Activated T-helper 2 cell treated with anti-CD3 and anti-CD28 coated beads, Interferon-gamma antibody, Interleukin-2, Interleukin-4, amounts not matched to agents 10 μg/mL and 5 μg/mL and 100 μg/mL, durations not matched to agents 14 hours and 24 hours and 36 hours (primary cell): ENCODE results near the gene LHFPL6. TPM values are rescaled to one million over a fixed set of nuclear protein-coding genes. Genes with fewer than 3 reads are reported as not detected.

Source experiments
- DNase-seq: peaks from one replicate; pipeline ENCODE4 v3.0.0; 2021; ENCODE audit warnings: low spot score
- H3K27ac Mint-ChIP-seq: one replicate; pipeline ENCODE4 v1.8.0; 2021; ENCODE audit warnings: mixed read lengths
- H3K27me3 Mint-ChIP-seq: one replicate; pipeline ENCODE4 v1.8.0; 2021; ENCODE audit warnings: low read depth, mixed read lengths
- H3K36me3 Mint-ChIP-seq: one replicate; pipeline ENCODE4 v1.8.0; 2021; ENCODE audit warnings: low read depth, mixed read lengths
- H3K4me1 Mint-ChIP-seq: one replicate; pipeline ENCODE4 v1.8.0; 2021; ENCODE audit warnings: low read depth, mixed read lengths
- H3K4me3 Mint-ChIP-seq: one replicate; pipeline ENCODE4 v1.8.0; 2021; ENCODE audit warnings: low read depth, mild to moderate bottlenecking, moderate library complexity, mixed read lengths
- H3K9me3 Mint-ChIP-seq: one replicate; pipeline ENCODE4 v1.8.0; 2021; ENCODE audit warnings: mixed read lengths
- intact Hi-C: fragments of 100-400 bp; cut with micrococcal nuclease; formaldehyde crosslinking; loops from one replicate; pipeline ENCODE4 v1.15.1; 2023
- total RNA-seq: library from RNA; stranded (reverse); gene quantifications from 2 replicates; pipeline ENCODE4 v1.2.3, GENCODE V29; 2022

The LHFPL6 gene
- total RNA-seq, 1 donor from 2014 or later = 5.8 TPM

- H3K27ac Mint-ChIP-seq = no peak overlapping the region
- peaks cover 4% of the 10 kb centered on the region for H3K27me3 Mint-ChIP-seq
- H3K4me1 Mint-ChIP-seq = no peaks in the 10 kb centered on the region
- H3K9me3 Mint-ChIP-seq = no peaks in the 10 kb centered on the region
- H3K4me3 Mint-ChIP-seq = no peak overlapping the region
- DNase-seq = no peak
- no peaks in the 10 kb centered on the region for H3K36me3 Mint-ChIP-seq
- intact Hi-C loops = no loop called here
Measured at GRCh38 chr13:39407786-39408185, 195.2 kb downstream of the LHFPL6 start.

GRCh38 chr13:39407138-39407537, 195.9 kb downstream of the LHFPL6 start:
- H3K36me3 Mint-ChIP-seq = no peaks in the 10 kb centered on the region
- intact Hi-C loops = no loop called here
- no peaks in the 10 kb centered on the region for H3K4me1 Mint-ChIP-seq
- H3K27me3 Mint-ChIP-seq = peaks cover 4% of the 10 kb centered on the region
- no peak overlapping the region for H3K27ac Mint-ChIP-seq
- H3K9me3 Mint-ChIP-seq = no peaks in the 10 kb centered on the region
- no peak overlapping the region for H3K4me3 Mint-ChIP-seq
- no peak for DNase-seq

- Mint-ChIP-seq H3K4me1 (no peaks in the 10 kb centered on the region), H3K9me3 (no peaks in the 10 kb centered on the region), H3K4me3 (no peak overlapping the region), H3K27me3 (peaks cover 4% of the 10 kb centered on the region), H3K27ac (no peak overlapping the region), H3K36me3 (no peaks in the 10 kb centered on the region)
- no peak for DNase-seq
- intact Hi-C loops = no loop called here
Measured at GRCh38 chr13:39406688-39407087, 196.3 kb downstream of the LHFPL6 start.

GRCh38 chr13:39405596-39406205, 197.3 kb downstream of the LHFPL6 start:
- Mint-ChIP-seq H3K4me1 (no peaks in the 10 kb centered on the region), H3K9me3 (no peaks in the 10 kb centered on the region), H3K4me3 (no peak overlapping the region), H3K27me3 (peaks cover 4% of the 10 kb centered on the region), H3K27ac (no peak overlapping the region), H3K36me3 (no peaks in the 10 kb centered on the region)
- no peak for DNase-seq
- intact Hi-C loops = no loop called here

- H3K27me3 Mint-ChIP-seq = no peaks in the 10 kb centered on the region
- H3K27ac Mint-ChIP-seq = no peak overlapping the region
- DNase-seq = no peak
- no peaks in the 10 kb centered on the region for H3K36me3 Mint-ChIP-seq
- H3K4me1 Mint-ChIP-seq = no peaks in the 10 kb centered on the region
- H3K9me3 Mint-ChIP-seq = no peaks in the 10 kb centered on the region
- intact Hi-C loops = no loop called here
- H3K4me3 Mint-ChIP-seq = no peak overlapping the region
Measured at GRCh38 chr13:39405107-39405506, 197.9 kb downstream of the LHFPL6 start.

GRCh38 chr13:39403106-39403505, 199.9 kb downstream of the LHFPL6 start:
- Mint-ChIP-seq H3K27ac (no peak overlapping the region), H3K36me3 (no peaks in the 10 kb centered on the region), H3K4me3 (no peak overlapping the region), H3K27me3 (no peaks in the 10 kb centered on the region), H3K9me3 (no peaks in the 10 kb centered on the region), H3K4me1 (no peaks in the 10 kb centered on the region)
- no peak for DNase-seq
- intact Hi-C loops = no loop called here

GRCh38 chr13:39402221-39402970, 200.6 kb downstream of the LHFPL6 start:
- Mint-ChIP-seq H3K4me1 (no peaks in the 10 kb centered on the region), H3K9me3 (no peaks in the 10 kb centered on the region), H3K27ac (no peak overlapping the region), H3K36me3 (no peaks in the 10 kb centered on the region), H3K27me3 (no peaks in the 10 kb centered on the region), H3K4me3 (no peak overlapping the region)
- no peak for DNase-seq
- intact Hi-C loops = no loop called here

GRCh38 chr13:39401756-39402155, 201.2 kb downstream of the LHFPL6 start:
- H3K4me3 Mint-ChIP-seq = no peak overlapping the region
- no peaks in the 10 kb centered on the region for H3K27me3 Mint-ChIP-seq
- no peaks in the 10 kb centered on the region for H3K36me3 Mint-ChIP-seq
- no peak overlapping the region for H3K27ac Mint-ChIP-seq
- no peaks in the 10 kb centered on the region for H3K4me1 Mint-ChIP-seq
- intact Hi-C loops = no loop called here
- DNase-seq = no peak
- no peaks in the 10 kb centered on the region for H3K9me3 Mint-ChIP-seq

- Mint-ChIP-seq H3K4me1 (no peaks in the 10 kb centered on the region), H3K4me3 (no peak overlapping the region), H3K36me3 (no peaks in the 10 kb centered on the region), H3K27ac (no peak overlapping the region), H3K9me3 (no peaks in the 10 kb centered on the region), H3K27me3 (no peaks in the 10 kb centered on the region)
- intact Hi-C loops = no loop called here
- DNase-seq = no peak
Measured at GRCh38 chr13:39401046-39401705, 201.8 kb downstream of the LHFPL6 start.

- Mint-ChIP-seq H3K36me3 (no peaks in the 10 kb centered on the region), H3K9me3 (no peaks in the 10 kb centered on the region), H3K27me3 (no peaks in the 10 kb centered on the region), H3K27ac (no peak overlapping the region), H3K4me3 (no peak overlapping the region), H3K4me1 (no peaks in the 10 kb centered on the region)
- intact Hi-C loops = no loop called here
- no peak for DNase-seq
Measured at GRCh38 chr13:39399102-39399501, 203.9 kb downstream of the LHFPL6 start.

- Mint-ChIP-seq H3K27ac (no peak overlapping the region), H3K27me3 (no peaks in the 10 kb centered on the region), H3K4me3 (no peak overlapping the region), H3K9me3 (no peaks in the 10 kb centered on the region), H3K4me1 (no peaks in the 10 kb centered on the region), H3K36me3 (no peaks in the 10 kb centered on the region)
- no peak for DNase-seq
- intact Hi-C loops = no loop called here
Measured at GRCh38 chr13:39397896-39398265, 205.1 kb downstream of the LHFPL6 start.

GRCh38 chr13:39397226-39397895, 205.6 kb downstream of the LHFPL6 start:
- intact Hi-C loops = no loop called here

More at GRCh38 chr13:39397226-39397895, 205.6 kb downstream of the LHFPL6 start:
- Mint-ChIP-seq H3K4me3 (no peak overlapping the region), H3K36me3 (no peaks in the 10 kb centered on the region), H3K4me1 (no peaks in the 10 kb centered on the region), H3K27ac (no peak overlapping the region), H3K27me3 (no peaks in the 10 kb centered on the region), H3K9me3 (no peaks in the 10 kb centered on the region)
- no peak for DNase-seq
